ENCODE results near the gene TMEM190.
"Not testable (repeated sequence)": the region's sequence is repeated elsewhere in the genome, so short reads cannot be mapped to it uniquely, and the experiment has no call there.

TMEM190 gene

GRCh38 chr19:55406826-55407549 is 30.4 kb downstream of the TMEM190 start:
- DNase-seq: peak in 2 of 3 donors; percentile 5 to 27
- Histone ChIP-seq H3K4me3 (ENCODE audit: insufficient read depth, low read depth, low read length, poor library complexity, severe bottlenecking) (peak overlapping the region; percentile 85), H3K9me3 (ENCODE audit: control insufficient read depth, low read length) (no peaks in the 10 kb centered on the region), H3K27ac (ENCODE audit: insufficient read depth, low read length, poor library complexity, severe bottlenecking) (peak overlapping the region; percentile 97), H3K36me3 (ENCODE audit: control insufficient read depth, insufficient read depth, low read length) (peaks cover 24% of the 10 kb centered on the region), H3K27me3 (replicated peaks; ENCODE audit: control insufficient read depth, insufficient read depth, low read length, poor library complexity, severe bottlenecking) (no peaks in the 10 kb centered on the region), H3K4me1 (ENCODE audit: control insufficient read depth, insufficient read depth, low read length, poor library complexity, severe bottlenecking) (peaks cover 14% of the 10 kb centered on the region)

GRCh38 chr19:55407550-55407799 is 30.8 kb downstream of the TMEM190 start, which contains the start of gene UBE2S:
UBE2S (minus strand) TSS chr19:55407788; CDS start chr19:55407589, 199 bp downstream.
- Histone ChIP-seq H3K4me1 (ENCODE audit: control insufficient read depth, insufficient read depth, low read length, poor library complexity, severe bottlenecking) (peaks cover 14% of the 10 kb centered on the region), H3K36me3 (ENCODE audit: control insufficient read depth, insufficient read depth, low read length) (peaks cover 19% of the 10 kb centered on the region), H3K4me3 (ENCODE audit: insufficient read depth, low read depth, low read length, poor library complexity, severe bottlenecking) (peak within 1 kb of the TSS; percentile 85), H3K27ac (ENCODE audit: insufficient read depth, low read length, poor library complexity, severe bottlenecking) (peak within 1 kb of the TSS; percentile 97)
- not testable (repeated sequence) for H3K27me3 ChIP-seq (replicated peaks; ENCODE audit: control insufficient read depth, insufficient read depth, low read length, poor library complexity, severe bottlenecking); H3K9me3 ChIP-seq (ENCODE audit: control insufficient read depth, low read length); DNase-seq

GRCh38 chr19:55407800-55408532 is 31.3 kb downstream of the TMEM190 start:
- peak overlapping the region; percentile 97 for H3K27ac ChIP-seq (ENCODE audit: insufficient read depth, low read length, poor library complexity, severe bottlenecking)
- H3K4me1 ChIP-seq (ENCODE audit: control insufficient read depth, insufficient read depth, low read length, poor library complexity, severe bottlenecking): peaks cover 14% of the 10 kb centered on the region
- H3K36me3 ChIP-seq (ENCODE audit: control insufficient read depth, insufficient read depth, low read length): peaks cover 14% of the 10 kb centered on the region
- peak; percentile 95 to 97 (median 96) for DNase-seq
- H3K9me3 ChIP-seq (ENCODE audit: control insufficient read depth, low read length): no peaks in the 10 kb centered on the region
- H3K27me3 ChIP-seq (replicated peaks; ENCODE audit: control insufficient read depth, insufficient read depth, low read length, poor library complexity, severe bottlenecking): no peaks in the 10 kb centered on the region
- peak overlapping the region; percentile 85 for H3K4me3 ChIP-seq (ENCODE audit: insufficient read depth, low read depth, low read length, poor library complexity, severe bottlenecking)

GRCh38 chr19:55408533-55408872 is 31.9 kb downstream of the TMEM190 start:
- peaks cover 14% of the 10 kb centered on the region for H3K4me1 ChIP-seq (ENCODE audit: control insufficient read depth, insufficient read depth, low read length, poor library complexity, severe bottlenecking)
- no peak for DNase-seq

GRCh38 chr19:55409179-55409578 is 32.6 kb downstream of the TMEM190 start:
- not testable (repeated sequence) for H3K27me3 ChIP-seq (replicated peaks; ENCODE audit: control insufficient read depth, insufficient read depth, low read length, poor library complexity, severe bottlenecking); H3K4me3 ChIP-seq (ENCODE audit: insufficient read depth, low read depth, low read length, poor library complexity, severe bottlenecking); DNase-seq; H3K9me3 ChIP-seq (ENCODE audit: control insufficient read depth, low read length); H3K36me3 ChIP-seq (ENCODE audit: control insufficient read depth, insufficient read depth, low read length); H3K27ac ChIP-seq (ENCODE audit: insufficient read depth, low read length, poor library complexity, severe bottlenecking)
- H3K4me1 ChIP-seq (ENCODE audit: control insufficient read depth, insufficient read depth, low read length, poor library complexity, severe bottlenecking): peaks cover 14% of the 10 kb centered on the region

More at GRCh38 chr19:55408533-55408872, 31.9 kb downstream of the TMEM190 start:
- no peaks in the 10 kb centered on the region for H3K9me3 ChIP-seq (ENCODE audit: control insufficient read depth, low read length)
- H3K27me3 ChIP-seq (replicated peaks; ENCODE audit: control insufficient read depth, insufficient read depth, low read length, poor library complexity, severe bottlenecking): no peaks in the 10 kb centered on the region
- H3K27ac ChIP-seq (ENCODE audit: insufficient read depth, low read length, poor library complexity, severe bottlenecking): peak overlapping the region; percentile 97
- H3K36me3 ChIP-seq (ENCODE audit: control insufficient read depth, insufficient read depth, low read length): peaks cover 9% of the 10 kb centered on the region
- H3K4me3 ChIP-seq (ENCODE audit: insufficient read depth, low read depth, low read length, poor library complexity, severe bottlenecking): peak overlapping the region; percentile 28

- DNase-seq: no peak
- H3K36me3 ChIP-seq (ENCODE audit: control insufficient read depth, insufficient read depth, low read length): peaks cover 9% of the 10 kb centered on the region
- H3K4me1 ChIP-seq (ENCODE audit: control insufficient read depth, insufficient read depth, low read length, poor library complexity, severe bottlenecking): peaks cover 14% of the 10 kb centered on the region
- no peaks in the 10 kb centered on the region for H3K9me3 ChIP-seq (ENCODE audit: control insufficient read depth, low read length)
- H3K4me3 ChIP-seq (ENCODE audit: insufficient read depth, low read depth, low read length, poor library complexity, severe bottlenecking): no peak overlapping the region
- no peak overlapping the region for H3K27ac ChIP-seq (ENCODE audit: insufficient read depth, low read length, poor library complexity, severe bottlenecking)
- no peaks in the 10 kb centered on the region for H3K27me3 ChIP-seq (replicated peaks; ENCODE audit: control insufficient read depth, insufficient read depth, low read length, poor library complexity, severe bottlenecking)
These were observed 33.5 kb downstream of the TMEM190 start for GRCh38 chr19:55410168-55410567.

GRCh38 chr19:55418185-55418584 is 41.6 kb downstream of the TMEM190 start:
- H3K4me3 ChIP-seq (ENCODE audit: insufficient read depth, low read depth, low read length, poor library complexity, severe bottlenecking): no peak overlapping the region
- no peaks in the 10 kb centered on the region for H3K36me3 ChIP-seq (ENCODE audit: control insufficient read depth, insufficient read depth, low read length)
- no peaks in the 10 kb centered on the region for H3K9me3 ChIP-seq (ENCODE audit: control insufficient read depth, low read length)
- H3K27ac ChIP-seq (ENCODE audit: insufficient read depth, low read length, poor library complexity, severe bottlenecking): no peak overlapping the region
- H3K27me3 ChIP-seq (replicated peaks; ENCODE audit: control insufficient read depth, insufficient read depth, low read length, poor library complexity, severe bottlenecking): no peaks in the 10 kb centered on the region
- H3K4me1 ChIP-seq (ENCODE audit: control insufficient read depth, insufficient read depth, low read length, poor library complexity, severe bottlenecking): peaks cover 18% of the 10 kb centered on the region
- DNase-seq: peak; percentile 11 to 42 (median 17)

- Histone ChIP-seq H3K27ac (ENCODE audit: insufficient read depth, low read length, poor library complexity, severe bottlenecking) (no peak overlapping the region), H3K4me1 (ENCODE audit: control insufficient read depth, insufficient read depth, low read length, poor library complexity, severe bottlenecking) (peaks cover 18% of the 10 kb centered on the region), H3K36me3 (ENCODE audit: control insufficient read depth, insufficient read depth, low read length) (no peaks in the 10 kb centered on the region), H3K9me3 (ENCODE audit: control insufficient read depth, low read length) (no peaks in the 10 kb centered on the region), H3K4me3 (ENCODE audit: insufficient read depth, low read depth, low read length, poor library complexity, severe bottlenecking) (no peak overlapping the region), H3K27me3 (replicated peaks; ENCODE audit: control insufficient read depth, insufficient read depth, low read length, poor library complexity, severe bottlenecking) (no peaks in the 10 kb centered on the region)
- DNase-seq: no peak
These were observed 42.5 kb downstream of the TMEM190 start for GRCh38 chr19:55419103-55419502.

GRCh38 chr19:55419624-55420236 is 43.1 kb downstream of the TMEM190 start:
- Histone ChIP-seq H3K4me1 (ENCODE audit: control insufficient read depth, insufficient read depth, low read length, poor library complexity, severe bottlenecking) (peaks cover 18% of the 10 kb centered on the region), H3K27me3 (replicated peaks; ENCODE audit: control insufficient read depth, insufficient read depth, low read length, poor library complexity, severe bottlenecking) (no peaks in the 10 kb centered on the region), H3K36me3 (ENCODE audit: control insufficient read depth, insufficient read depth, low read length) (no peaks in the 10 kb centered on the region), H3K9me3 (ENCODE audit: control insufficient read depth, low read length) (no peaks in the 10 kb centered on the region), H3K4me3 (ENCODE audit: insufficient read depth, low read depth, low read length, poor library complexity, severe bottlenecking) (no peak overlapping the region), H3K27ac (ENCODE audit: insufficient read depth, low read length, poor library complexity, severe bottlenecking) (no peak overlapping the region)
- DNase-seq: no peak

GRCh38 chr19:55421281-55421680 is 44.7 kb downstream of the TMEM190 start:
- not testable (repeated sequence) for H3K36me3 ChIP-seq (ENCODE audit: control insufficient read depth, insufficient read depth, low read length); H3K4me3 ChIP-seq (ENCODE audit: insufficient read depth, low read depth, low read length, poor library complexity, severe bottlenecking); H3K9me3 ChIP-seq (ENCODE audit: control insufficient read depth, low read length); H3K27ac ChIP-seq (ENCODE audit: insufficient read depth, low read length, poor library complexity, severe bottlenecking); H3K27me3 ChIP-seq (replicated peaks; ENCODE audit: control insufficient read depth, insufficient read depth, low read length, poor library complexity, severe bottlenecking)
- DNase-seq: peak in 2 of 3 donors; percentile 19 to 50
- peaks cover 18% of the 10 kb centered on the region for H3K4me1 ChIP-seq (ENCODE audit: control insufficient read depth, insufficient read depth, low read length, poor library complexity, severe bottlenecking)
